Measurements from ENCODE around the gene C8A. TPM values are rescaled to one million over a fixed set of nuclear protein-coding genes. Genes with fewer than 3 reads are reported as not detected.

The C8A gene
- total RNA-seq, 1 donor from 2014 or later = not detected

- Histone ChIP-seq H3K4me1 (peaks cover 17% of the 10 kb centered on the region), H3K27ac (no peak overlapping the region), H3K36me3 (no peaks in the 10 kb centered on the region), H3K9me3 (no peaks in the 10 kb centered on the region), H3K4me3 (no peak overlapping the region), H3K27me3 (no peaks in the 10 kb centered on the region)
- no peak for TF ChIP-seq POLR2A (IDR thresholded peaks at IDR 0.05)
- TF ChIP-seq POLR2AphosphoS5 (IDR thresholded peaks at IDR 0.05; ENCODE audit: insufficient read depth in 1 of 2, low read depth in 1 of 2) = no peak
- TF ChIP-seq CTCF (IDR thresholded peaks at IDR 0.05) = no peak
- no peak for DNase-seq (ENCODE audit: extremely low spot score in 2 of 2)
- intact Hi-C loops (cut with DNase I) = no loop called here
These were observed 33.2 kb upstream of the C8A start for GRCh38 chr1:56821462-56821797.

- H3K36me3 ChIP-seq = no peaks in the 10 kb centered on the region
- H3K9me3 ChIP-seq = no peaks in the 10 kb centered on the region
- H3K4me3 ChIP-seq = no peak overlapping the region
- DNase-seq (ENCODE audit: extremely low spot score in 2 of 2) = no peak
- H3K4me1 ChIP-seq = peaks cover 10% of the 10 kb centered on the region
- intact Hi-C loops (cut with DNase I) = no loop called here
- H3K27me3 ChIP-seq = no peaks in the 10 kb centered on the region
- TF ChIP-seq CTCF (IDR thresholded peaks at IDR 0.05) = no peak
- no peak for TF ChIP-seq POLR2AphosphoS5 (IDR thresholded peaks at IDR 0.05; ENCODE audit: insufficient read depth in 1 of 2, low read depth in 1 of 2)
- no peak for TF ChIP-seq POLR2A (IDR thresholded peaks at IDR 0.05)
- no peak overlapping the region for H3K27ac ChIP-seq
These were observed 30.3 kb upstream of the C8A start for GRCh38 chr1:56824271-56824670.

- H3K36me3 ChIP-seq = no peaks in the 10 kb centered on the region
- H3K27ac ChIP-seq = no peak overlapping the region
- H3K9me3 ChIP-seq = no peaks in the 10 kb centered on the region
- TF ChIP-seq CTCF (IDR thresholded peaks at IDR 0.05) = no peak
- TF ChIP-seq POLR2A (IDR thresholded peaks at IDR 0.05) = no peak
- no peak for TF ChIP-seq POLR2AphosphoS5 (IDR thresholded peaks at IDR 0.05; ENCODE audit: insufficient read depth in 1 of 2, low read depth in 1 of 2)
- intact Hi-C loops (cut with DNase I) = no loop called here
- peaks cover 4% of the 10 kb centered on the region for H3K4me1 ChIP-seq
- H3K27me3 ChIP-seq = no peaks in the 10 kb centered on the region
- no peak for DNase-seq (ENCODE audit: extremely low spot score in 2 of 2)
- H3K4me3 ChIP-seq = no peak overlapping the region
These were observed 29.7 kb upstream of the C8A start for GRCh38 chr1:56824938-56825337.

GRCh38 chr1:56825436-56825835, 29.2 kb upstream of the C8A start:
- intact Hi-C loops (cut with DNase I) = no loop called here
- TF ChIP-seq POLR2A (IDR thresholded peaks at IDR 0.05) (no peak), CTCF (IDR thresholded peaks at IDR 0.05) (no peak), POLR2AphosphoS5 (IDR thresholded peaks at IDR 0.05; ENCODE audit: insufficient read depth in 1 of 2, low read depth in 1 of 2) (no peak)

GRCh38 chr1:56827711-56828110, 26.9 kb upstream of the C8A start:
- TF ChIP-seq CTCF (IDR thresholded peaks at IDR 0.05) (no peak), POLR2A (IDR thresholded peaks at IDR 0.05) (no peak), POLR2AphosphoS5 (IDR thresholded peaks at IDR 0.05; ENCODE audit: insufficient read depth in 1 of 2, low read depth in 1 of 2) (no peak)
- intact Hi-C loops (cut with DNase I) = no loop called here
- DNase-seq (ENCODE audit: extremely low spot score in 2 of 2) = no peak
- H3K27me3 ChIP-seq = no peaks in the 10 kb centered on the region
- no peaks in the 10 kb centered on the region for H3K9me3 ChIP-seq
- H3K27ac ChIP-seq = no peak overlapping the region
- H3K4me1 ChIP-seq = no peaks in the 10 kb centered on the region
- no peaks in the 10 kb centered on the region for H3K36me3 ChIP-seq
- H3K4me3 ChIP-seq = no peak overlapping the region

More at GRCh38 chr1:56825436-56825835, 29.2 kb upstream of the C8A start:
- Histone ChIP-seq H3K36me3 (no peaks in the 10 kb centered on the region), H3K27ac (no peak overlapping the region), H3K9me3 (no peaks in the 10 kb centered on the region), H3K4me1 (peaks cover 4% of the 10 kb centered on the region), H3K4me3 (no peak overlapping the region), H3K27me3 (no peaks in the 10 kb centered on the region)
- no peak for DNase-seq (ENCODE audit: extremely low spot score in 2 of 2)
